DMS153 treated with DMSO at 0.1 percent for 48 hours (cell line): Measurements from ENCODE around the gene SEC23A.
"Not testable (repeated sequence)": the region's sequence is repeated elsewhere in the genome, so short reads cannot be mapped to it uniquely, and the experiment has no call there.

Source experiments
- DNase-seq: peaks from one replicate; lab custom pipeline; 2025; ENCODE audit not compliant: unreplicated experiment; lab: John Stamatoyannopoulos, UW

Gene SEC23A

GRCh38 chr14:39033371-39033770 is 69.7 kb downstream of the SEC23A start:
- no peak for DNase-seq

- no peak for DNase-seq
Observed at GRCh38 chr14:39030209-39030608, 72.8 kb downstream of the SEC23A start.

- DNase-seq = no peak
Observed at GRCh38 chr14:39029789-39030188, 73.2 kb downstream of the SEC23A start.

- no peak for DNase-seq
Observed at GRCh38 chr14:39028620-39029019, 74.4 kb downstream of the SEC23A start.

GRCh38 chr14:39025810-39026627 is 77.0 kb downstream of the SEC23A start:
- no peak for DNase-seq

GRCh38 chr14:39025250-39025809 is 77.7 kb downstream of the SEC23A start:
- DNase-seq = no peak

GRCh38 chr14:39023939-39024871 is 78.8 kb downstream of the SEC23A start:
- no peak for DNase-seq

- not testable (repeated sequence) for DNase-seq
Observed at GRCh38 chr14:39017096-39018016, 85.7 kb downstream of the SEC23A start.

- DNase-seq = no peak
Observed at GRCh38 chr14:39016733-39017095, 86.3 kb downstream of the SEC23A start.

- DNase-seq = no peak
Observed at GRCh38 chr14:39015964-39016577, 87.0 kb downstream of the SEC23A start.

GRCh38 chr14:39015360-39015961 is 87.6 kb downstream of the SEC23A start:
- peak; percentile 65 for DNase-seq

GRCh38 chr14:39014460-39014859 is 88.6 kb downstream of the SEC23A start:
- DNase-seq = no peak

GRCh38 chr14:39008965-39009364 is 94.1 kb downstream of the SEC23A start:
- DNase-seq = not testable (repeated sequence)

GRCh38 chr14:39006721-39007410 is 96.2 kb downstream of the SEC23A start:
- DNase-seq = no peak

GRCh38 chr14:39005044-39005880 is 97.8 kb downstream of the SEC23A start:
- no peak for DNase-seq

- DNase-seq = no peak
Observed at GRCh38 chr14:38999949-39000348, 103.1 kb downstream of the SEC23A start.

GRCh38 chr14:38994731-38995130 is 108.3 kb downstream of the SEC23A start:
- DNase-seq = no peak

GRCh38 chr14:38993981-38994380 is 109.1 kb downstream of the SEC23A start:
- no peak for DNase-seq
